NCI-H128 (cell line): ENCODE results near the gene LRRC9.

Experiments
- DNase-seq: peaks from one replicate; lab custom pipeline; 2025; ENCODE audit not compliant: unreplicated experiment; lab: John Stamatoyannopoulos, UW

LRRC9 gene

GRCh38 chr14:60106339-60106738 lies 186.4 kb downstream of the LRRC9 start:
- no peak for DNase-seq

- no peak for DNase-seq
These were observed 187.5 kb downstream of the LRRC9 start for GRCh38 chr14:60107477-60107876.

- no peak for DNase-seq
These were observed 191.8 kb downstream of the LRRC9 start for GRCh38 chr14:60111732-60112131.
